Fibroblast of mammary gland (primary cell): Measurements from ENCODE around the gene SLC9B1.

Experiments used
- DNase-seq: peaks from one replicate; pipeline ENCODE4 v3.0.0-alpha.2; 2010; ENCODE audit warnings: low read depth
- H3K4me3 ChIP-seq: 2 replicates; pipeline ENCODE4 v1.5.1; 2011; ENCODE audit warnings: low read depth, mild to moderate bottlenecking, low read length, moderate library complexity; ENCODE audit not compliant: control insufficient read depth
- CTCF ChIP-seq: conservative IDR thresholded peaks from 2 replicates; pipeline ENCODE4 v1.5.1; 2011; ENCODE audit warnings: low read depth, low read length, inconsistent platforms; ENCODE audit not compliant: control insufficient read depth, insufficient read depth

SLC9B1 gene

GRCh38 chr4:103019308-103020124, at the start of gene SLC9B1:
Gene SLC9B1, minus strand, starts transcription at chr4:103019705. Its CDS starts 27,994 bp downstream, at chr4:102991711.
- DNase-seq: peak; percentile 98
- no peak for TF ChIP-seq CTCF
- H3K4me3 ChIP-seq: peak within 1 kb of the TSS; percentile 60

GRCh38 chr4:103067841-103068547, 48.5 kb upstream of the SLC9B1 start:
- H3K4me3 ChIP-seq: no peak overlapping the region
- DNase-seq: peak; percentile 58
- TF ChIP-seq CTCF: no peak

GRCh38 chr4:103060453-103061148, 41.1 kb upstream of the SLC9B1 start:
- no peak for DNase-seq
- no peak for TF ChIP-seq CTCF
- no peak overlapping the region for H3K4me3 ChIP-seq

- H3K4me3 ChIP-seq: no peak overlapping the region
- peak; percentile 18 for DNase-seq
- no peak for TF ChIP-seq CTCF
Measured at GRCh38 chr4:103054030-103054429, 34.5 kb upstream of the SLC9B1 start.

GRCh38 chr4:103052779-103053178, 33.3 kb upstream of the SLC9B1 start:
- H3K4me3 ChIP-seq: no peak overlapping the region
- DNase-seq: peak; percentile 6
- TF ChIP-seq CTCF: no peak

GRCh38 chr4:103052145-103052544, 32.6 kb upstream of the SLC9B1 start:
- no peak overlapping the region for H3K4me3 ChIP-seq
- no peak for TF ChIP-seq CTCF

More at GRCh38 chr4:103052145-103052544, 32.6 kb upstream of the SLC9B1 start:
- DNase-seq: no peak
